Activated CD4-positive, alpha-beta T cell treated with anti-CD3 and anti-CD28 coated beads, Interleukin-2, Interleukin-4, amounts not matched to agents 100 ng/mL and 50 ng/mL, durations not matched to agents 16 hours and 8 hours (primary cell): ENCODE results near the gene NRGN.

ENCODE experiments used
- DNase-seq: peaks from one replicate; pipeline ENCODE4 v3.0.0-alpha.2; 2020; ENCODE audit warnings: low spot score

NRGN gene

GRCh38 chr11:124739479-124740276, at the start of gene NRGN:
NRGN (plus strand) TSS chr11:124739942; CDS start chr11:124740085, 143 bp downstream.
- peak; percentile 85 for DNase-seq

- no peak for DNase-seq
Measured at GRCh38 chr11:124693142-124693541, 46.6 kb upstream of the NRGN start.

- DNase-seq, result no peak
Measured at GRCh38 chr11:124699547-124699946, 40.2 kb upstream of the NRGN start.

GRCh38 chr11:124700028-124700427, 39.7 kb upstream of the NRGN start:
- DNase-seq, result no peak

- DNase-seq, result no peak
Measured at GRCh38 chr11:124707829-124708228, 31.9 kb upstream of the NRGN start.

- no peak for DNase-seq
Measured at GRCh38 chr11:124712392-124712791, 27.4 kb upstream of the NRGN start.

GRCh38 chr11:124716591-124716990, 23.2 kb upstream of the NRGN start:
- no peak for DNase-seq

- DNase-seq, result no peak
Measured at GRCh38 chr11:124717421-124717785, 22.3 kb upstream of the NRGN start.

- no peak for DNase-seq
Measured at GRCh38 chr11:124717786-124718651, 21.7 kb upstream of the NRGN start.

GRCh38 chr11:124718801-124719200, 20.9 kb upstream of the NRGN start:
- DNase-seq, result no peak

GRCh38 chr11:124719534-124719933, 20.2 kb upstream of the NRGN start:
- DNase-seq, result no peak

GRCh38 chr11:124722176-124722575, 17.6 kb upstream of the NRGN start:
- no peak for DNase-seq

- no peak for DNase-seq
Measured at GRCh38 chr11:124724979-124725718, 14.6 kb upstream of the NRGN start.

GRCh38 chr11:124725719-124726105, 14.0 kb upstream of the NRGN start:
- no peak for DNase-seq

GRCh38 chr11:124727474-124727873, 12.3 kb upstream of the NRGN start:
- no peak for DNase-seq

GRCh38 chr11:124728134-124728533, 11.6 kb upstream of the NRGN start:
- no peak for DNase-seq

- DNase-seq, result no peak
Measured at GRCh38 chr11:124729571-124729970, 10.2 kb upstream of the NRGN start.

GRCh38 chr11:124732230-124732629, 7.5 kb upstream of the NRGN start:
- no peak for DNase-seq

- no peak for DNase-seq
Measured at GRCh38 chr11:124736736-124737135, 3.0 kb upstream of the NRGN start.

GRCh38 chr11:124737638-124738305, 2.0 kb upstream of the NRGN start:
- no peak for DNase-seq

- no peak for DNase-seq
Measured at GRCh38 chr11:124738713-124739478, 846 bp upstream of the NRGN start.
